Measurements from ENCODE around the gene THEMIS. TPM values are rescaled to one million over a fixed set of nuclear protein-coding genes. Genes with fewer than 3 reads are reported as not detected.

Gene THEMIS
- total and polyA plus RNA-seq, 2 of the 4 experiments (the other 2 are of a cell fraction) = not detected

DNA sequence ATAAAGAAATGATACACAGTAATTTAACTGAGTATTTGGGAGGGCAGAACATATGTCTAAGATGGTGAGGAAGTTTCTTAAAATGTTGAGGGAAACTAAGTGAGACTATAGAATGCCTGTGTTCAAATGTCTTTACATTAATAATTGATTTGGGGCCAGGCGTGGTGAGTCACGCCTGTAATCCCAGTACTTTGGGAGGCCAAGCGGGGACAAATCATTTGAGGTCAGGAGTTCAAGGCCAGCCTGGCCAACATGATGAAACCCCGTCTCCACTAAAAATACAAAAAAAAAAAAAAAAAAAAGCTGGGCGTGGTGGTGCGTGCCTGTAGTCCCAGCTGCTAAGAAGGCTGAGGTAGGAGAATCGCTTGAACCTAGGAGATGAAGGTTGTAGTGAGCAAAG, 66.7 kb downstream of the THEMIS start:
- H2AK5ac ChIP-seq (ENCODE audit: low read depth, low read length) = no peak overlapping the region
- H3K9me1 ChIP-seq (ENCODE audit: insufficient read depth, low read length) = no peaks in the 10 kb centered on the region
- H3K4ac ChIP-seq (ENCODE audit: low read depth, low read length) = no peak overlapping the region
- no peak overlapping the region for H2BK120ac ChIP-seq (ENCODE audit: low read depth, low read length)
- H3K23ac ChIP-seq (ENCODE audit: low read depth, low read length) = no peak overlapping the region
- ChIA-PET POLR2A (ENCODE audit: unreplicated experiment) (interaction anchor here (0.6 kb wide), 1 partner anchor 86 kb away, joined by 4 read pairs; no protein-coding TSS in a partner anchor), CTCF (no interaction called here)
- no TSS peak for BruUV-seq (replicated peaks)
- no CpG with 5 or more reads among the region's 7 CpGs for WGBS, 2 experiments (ENCODE audit: extremely low coverage in 2 of 2, insufficient read length in 1 of 2)
- no peaks in the 10 kb centered on the region for H3K36me3 ChIP-seq (ENCODE audit: control insufficient read depth, insufficient read depth, low read length)
- H2AFZ ChIP-seq (replicated peaks; ENCODE audit: low read length, poor library complexity) = no peak overlapping the region
- no peak overlapping the region for H3K27ac ChIP-seq (ENCODE audit: insufficient read depth, low read length)
- H3K4me1 ChIP-seq (ENCODE audit: control insufficient read depth, insufficient read depth, low read length) = no peaks in the 10 kb centered on the region
- H2AK9ac ChIP-seq (replicated peaks; ENCODE audit: low read depth, low read length, poor library complexity) = no peak overlapping the region
- no peaks in the 10 kb centered on the region for H4K20me1 ChIP-seq (ENCODE audit: insufficient read depth, low read length)
- H3K4me2 ChIP-seq (ENCODE audit: low read depth, low read length) = no peak overlapping the region
- no peak overlapping the region for H2BK15ac ChIP-seq (ENCODE audit: low read depth, low read length)
- ATAC-seq (ENCODE audit: low read depth) (no peak), DNase-seq (no peak)
- no peaks in the 10 kb centered on the region for H3K27me3 ChIP-seq (ENCODE audit: control insufficient read depth, insufficient read depth, low read length)
- H3K4me3 ChIP-seq (ENCODE audit: insufficient read depth, low read depth, low read length) = no peak overlapping the region
- no peak overlapping the region for H3K56ac ChIP-seq (ENCODE audit: extremely low read depth, insufficient read depth, low read length)
- intact Hi-C loops (cut with micrococcal nuclease) (no loop called here), in situ Hi-C loops (cut with MboI; ENCODE audit: low sequenced_read_pairs) (no loop called here), dilution Hi-C loops (cut with HindIII; ENCODE audit: low sequenced_read_pairs, unreplicated experiment) (no loop called here)
- no peak overlapping the region for H3K14ac ChIP-seq (replicated peaks; ENCODE audit: low read depth, low read length)
- H3K18ac ChIP-seq (ENCODE audit: low read depth, low read length) = no peak overlapping the region
- no peaks in the 10 kb centered on the region for H3K79me1 ChIP-seq (ENCODE audit: low read depth in 1 of 2, low read length in 2 of 2)
- no peak overlapping the region for H4K8ac ChIP-seq (ENCODE audit: low read depth in 2 of 2, low read length in 2 of 2)
- H2BK20ac ChIP-seq (ENCODE audit: low read depth, low read length) = no peak overlapping the region
- no peak overlapping the region for H4K5ac ChIP-seq (ENCODE audit: low read depth, low read length)
- no peak overlapping the region for H3K9ac ChIP-seq (ENCODE audit: low read depth, low read length)
- no peak for TF ChIP-seq MAFK (IDR thresholded peaks at IDR 0.05; ENCODE audit: low read depth, low read length)
- no peak for TF ChIP-seq SMC3 (IDR thresholded peaks at IDR 0.05; ENCODE audit: low read depth, low read length)
- TF ChIP-seq, protein P1, sequence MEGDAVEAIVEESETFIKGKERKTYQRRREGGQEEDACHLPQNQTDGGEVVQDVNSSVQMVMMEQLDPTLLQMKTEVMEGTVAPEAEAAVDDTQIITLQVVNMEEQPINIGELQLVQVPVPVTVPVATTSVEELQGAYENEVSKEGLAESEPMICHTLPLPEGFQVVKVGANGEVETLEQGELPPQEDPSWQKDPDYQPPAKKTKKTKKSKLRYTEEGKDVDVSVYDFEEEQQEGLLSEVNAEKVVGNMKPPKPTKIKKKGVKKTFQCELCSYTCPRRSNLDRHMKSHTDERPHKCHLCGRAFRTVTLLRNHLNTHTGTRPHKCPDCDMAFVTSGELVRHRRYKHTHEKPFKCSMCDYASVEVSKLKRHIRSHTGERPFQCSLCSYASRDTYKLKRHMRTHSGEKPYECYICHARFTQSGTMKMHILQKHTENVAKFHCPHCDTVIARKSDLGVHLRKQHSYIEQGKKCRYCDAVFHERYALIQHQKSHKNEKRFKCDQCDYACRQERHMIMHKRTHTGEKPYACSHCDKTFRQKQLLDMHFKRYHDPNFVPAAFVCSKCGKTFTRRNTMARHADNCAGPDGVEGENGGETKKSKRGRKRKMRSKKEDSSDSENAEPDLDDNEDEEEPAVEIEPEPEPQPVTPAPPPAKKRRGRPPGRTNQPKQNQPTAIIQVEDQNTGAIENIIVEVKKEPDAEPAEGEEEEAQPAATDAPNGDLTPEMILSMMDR (conservative IDR thresholded peaks at IDR 0.05; ENCODE audit: low read depth, low read length) = no peak
- TF ChIP-seq RAD21 (IDR thresholded peaks at IDR 0.05; ENCODE audit: low read length) = no peak
- TF ChIP-seq BHLHE40 (IDR thresholded peaks at IDR 0.05; ENCODE audit: low read depth, low read length) = no peak
- TF ChIP-seq CEBPB (IDR thresholded peaks at IDR 0.05; ENCODE audit: low read depth, low read length) = no peak
- TF ChIP-seq RFX5 (IDR thresholded peaks at IDR 0.05; ENCODE audit: low read depth, low read length) = no peak
- TF ChIP-seq, protein P2, sequence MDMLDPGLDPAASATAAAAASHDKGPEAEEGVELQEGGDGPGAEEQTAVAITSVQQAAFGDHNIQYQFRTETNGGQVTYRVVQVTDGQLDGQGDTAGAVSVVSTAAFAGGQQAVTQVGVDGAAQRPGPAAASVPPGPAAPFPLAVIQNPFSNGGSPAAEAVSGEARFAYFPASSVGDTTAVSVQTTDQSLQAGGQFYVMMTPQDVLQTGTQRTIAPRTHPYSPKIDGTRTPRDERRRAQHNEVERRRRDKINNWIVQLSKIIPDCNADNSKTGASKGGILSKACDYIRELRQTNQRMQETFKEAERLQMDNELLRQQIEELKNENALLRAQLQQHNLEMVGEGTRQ (IDR thresholded peaks at IDR 0.05; ENCODE audit: low read depth, low read length) = no peak
- no peak for TF ChIP-seq CHD1 (IDR thresholded peaks at IDR 0.05; ENCODE audit: low read depth, low read length)
- TF ChIP-seq, protein P3, sequence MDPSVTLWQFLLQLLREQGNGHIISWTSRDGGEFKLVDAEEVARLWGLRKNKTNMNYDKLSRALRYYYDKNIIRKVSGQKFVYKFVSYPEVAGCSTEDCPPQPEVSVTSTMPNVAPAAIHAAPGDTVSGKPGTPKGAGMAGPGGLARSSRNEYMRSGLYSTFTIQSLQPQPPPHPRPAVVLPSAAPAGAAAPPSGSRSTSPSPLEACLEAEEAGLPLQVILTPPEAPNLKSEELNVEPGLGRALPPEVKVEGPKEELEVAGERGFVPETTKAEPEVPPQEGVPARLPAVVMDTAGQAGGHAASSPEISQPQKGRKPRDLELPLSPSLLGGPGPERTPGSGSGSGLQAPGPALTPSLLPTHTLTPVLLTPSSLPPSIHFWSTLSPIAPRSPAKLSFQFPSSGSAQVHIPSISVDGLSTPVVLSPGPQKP (IDR thresholded peaks at IDR 0.05; ENCODE audit: borderline replicate concordance, low read depth, low read length) = no peak
- TF ChIP-seq MAZ (IDR thresholded peaks at IDR 0.05; ENCODE audit: borderline replicate concordance, low read depth, low read length) = no peak
- no peak for TF ChIP-seq RCOR1 (IDR thresholded peaks at IDR 0.05; ENCODE audit: insufficient replicate concordance, low read length)
- no peak for TF ChIP-seq FOS (IDR thresholded peaks at IDR 0.05; ENCODE audit: low read depth, low read length)
- TF ChIP-seq NFE2L2 (IDR thresholded peaks at IDR 0.05; ENCODE audit: low read depth, low read length) = no peak
- no peak for TF ChIP-seq POLR2A (IDR thresholded peaks at IDR 0.05; ENCODE audit: low read depth, low read length)
- no peak for TF ChIP-seq MXI1 (IDR thresholded peaks at IDR 0.05; ENCODE audit: borderline replicate concordance, low read depth, low read length)
- H2BK5ac ChIP-seq (ENCODE audit: low read depth, low read length, poor library complexity, severe bottlenecking) = no peak overlapping the region
- no peaks in the 10 kb centered on the region for H3K9me3 ChIP-seq (ENCODE audit: control insufficient read depth, insufficient read depth, low read length)
- no peak overlapping the region for H4K91ac ChIP-seq (ENCODE audit: insufficient read depth, low read depth, low read length)

All from IMR-90 (cell line).